K562 (cell line): ENCODE data around the gene FRMPD2. TPM values are rescaled to one million over a fixed set of nuclear protein-coding genes. Genes with fewer than 3 reads are reported as not detected.
A peak's percentile ranks its signal among the peaks of the same experiment; 100 is the strongest.

Experiments used
- ATAC-seq: fragments of 200-7000 bp; cut with Tn5 transposase; 3 replicates; pipeline ENCODE4 v1.9.1; 2020; ENCODE audit warnings: moderate library complexity
- BruUV-seq: library from RNA; stranded (reverse); fragments of 400-500 nt; replicated peaks from 2 replicates; lab custom pipeline; 2021; lab: Mats Ljungman, UMichigan
- CTCF ChIA-PET: fragments of 300-600 bp; formaldehyde crosslinking; extraction: SDS; loops from one replicate; lab custom pipeline; 2021; ENCODE audit warnings: low intra/inter-chr PET ratio; lab: Yijun Ruan, JAX
- POLR2A ChIA-PET: fragments of 300-600, 350-650 bp; sonication (Branson Sonifier 250); formaldehyde crosslinking; extraction: SDS; loops from one replicate; lab custom pipeline; 2021; ENCODE audit warnings: antibody characterized with exemption, inconsistent platforms; lab: Yijun Ruan, JAX
- DNase-seq, 4 experiments: peaks; one replicate each; pipeline versions ENCODE4 v3.0.0 to v3.0.0-alpha.2; 2011 to 2018; ENCODE audit warnings: low spot score in 3 of 4, mixed read lengths in 3 of 4; ENCODE audit errors: extremely low read depth in 1 of 4
- FAIRE-seq: peaks from 2 replicates; lab custom pipeline; 2011; peaks lifted over from hg19 to GRCh38; lab: Jason Lieb, UNC
- H2AFZ ChIP-seq: 2 replicates; pipeline ENCODE4 v1.6.0; 2011; ENCODE audit warnings: low read depth, low read length, control low read depth, inconsistent platforms
- H3K27ac ChIP-seq: fragments of 200-600 bp; 3 replicates; pipeline ENCODE4 v1.8.0; 2011; ENCODE audit warnings: low read depth, mild to moderate bottlenecking, control low read depth, inconsistent platforms, low read length, moderate library complexity, mixed read lengths; ENCODE audit errors: extremely low read depth
- H3K27me3 ChIP-seq, 2 experiments: fragments of 300-600 bp in 1 of 2; 2 replicates in 1 of 2; 3 replicates in 1 of 2; pipeline versions ENCODE4 v1.6.0 to v1.8.0; 2011; ENCODE audit warnings: inconsistent platforms in 2 of 2, low read length in 2 of 2, mild to moderate bottlenecking in 1 of 2, mixed read lengths in 1 of 2, moderate library complexity in 1 of 2; ENCODE audit not compliant: control insufficient read depth in 2 of 2, insufficient read depth in 2 of 2
- H3K36me3 ChIP-seq: fragments of 300-600 bp; 3 replicates; pipeline ENCODE4 v1.8.0; 2011; ENCODE audit warnings: mild to moderate bottlenecking, low read length, inconsistent platforms; ENCODE audit not compliant: control insufficient read depth, insufficient read depth
- H3K4me1 ChIP-seq, 2 experiments: fragments of 200-600 bp in 1 of 2; replicated peaks in 1 of 2; 2 replicates in 1 of 2; 3 replicates in 1 of 2; pipeline versions ENCODE4 v1.5.1 to v1.8.0; 2011; ENCODE audit warnings: inconsistent platforms in 2 of 2, low read length in 2 of 2, mild to moderate bottlenecking in 1 of 2, mixed read lengths in 1 of 2, moderate library complexity in 1 of 2; ENCODE audit not compliant: control insufficient read depth in 2 of 2, insufficient read depth in 2 of 2
- H3K4me2 ChIP-seq: 2 replicates; pipeline ENCODE4 v1.6.1; 2011; ENCODE audit warnings: low read length, control low read depth, inconsistent platforms, mixed read lengths; ENCODE audit not compliant: insufficient read depth
- H3K4me3 ChIP-seq: fragments of 200-600 bp; sonication (generic), shearing (Covaris generic); 2 replicates; pipeline ENCODE4 v1.5.1; 2016; ENCODE audit warnings: control low read depth, inconsistent platforms
- H3K79me2 ChIP-seq: fragments of 200-600 bp; 3 replicates; pipeline ENCODE4 v1.8.0; 2011; ENCODE audit warnings: low read length, inconsistent platforms; ENCODE audit not compliant: control insufficient read depth, insufficient read depth
- H3K9ac ChIP-seq, 2 experiments: 2 replicates each; pipeline versions ENCODE4 v1.6.0 to v1.6.1; 2011; ENCODE audit warnings: low read depth in 2 of 2, low read length in 2 of 2, control low read depth in 1 of 2, inconsistent platforms in 1 of 2, mild to moderate bottlenecking in 1 of 2, mixed read lengths in 1 of 2; ENCODE audit not compliant: insufficient read depth in 1 of 2
- H3K9me1 ChIP-seq: one replicate; pipeline ENCODE4 v1.6.0; 2011; ENCODE audit warnings: inconsistent platforms, mild to moderate bottlenecking, low read length, moderate library complexity; ENCODE audit not compliant: control insufficient read depth, insufficient read depth
- H3K9me3 ChIP-seq: replicated peaks from 2 replicates; pipeline ENCODE4 v1.5.1; 2011; ENCODE audit warnings: low read depth, low read length, inconsistent platforms; ENCODE audit not compliant: control insufficient read depth, insufficient read depth
- H4K20me1 ChIP-seq: replicated peaks from 2 replicates; pipeline ENCODE4 v1.6.1; 2011; ENCODE audit warnings: low read length, inconsistent platforms, mixed read lengths; ENCODE audit not compliant: control insufficient read depth, insufficient read depth
- CBFA2T3 ChIP-seq: fragments of 450-650 bp; IDR thresholded peaks from 2 replicates; pipeline ENCODE4 v1.6.1; 2017
- HNRNPLL ChIP-seq: fragments of 200-400 bp; formaldehyde crosslinking; IDR thresholded peaks from 2 replicates; pipeline ENCODE4 v1.6.1; 2017; ENCODE audit warnings: low read length, low read depth, mild to moderate bottlenecking; ENCODE audit not compliant: poor library complexity, severe bottlenecking
- WGBS: fragments of 100-300 bp; shearing (Covaris generic); methylation state at CpG from one replicate; pipeline ENCODE4 v1.1.6; 2016; ENCODE audit warnings: low coverage, mixed read lengths; ENCODE audit not compliant: insufficient coverage; ENCODE audit errors: missing lambda C conversion rate; 5-methylcytosine and 5-hydroxymethylcytosine counted together
- in situ Hi-C: fragments of 300-500 bp; cut with MboI; formaldehyde crosslinking; loops from 4 replicates; pipeline ENCODE4 v1.15.0; 2018; ENCODE audit warnings: inconsistent platforms, mixed read lengths
- intact Hi-C: fragments of 100-400 bp; cut with micrococcal nuclease; formaldehyde crosslinking; loops from 2 replicates; pipeline ENCODE4 v1.14.2; 2022
- polyA plus RNA-seq, 8 experiments: library from polyadenylated mRNA; depleted of rRNA in 4 of 8; stranded (reverse) in 5 of 8; unstranded in 3 of 8; fragments of >200 nt; fragmentation: Nextera tagmentation in 2 of 8; fragmentation: Illumina TruSeq in 1 of 8; extraction: Ambion mirVana in 2 of 8; extraction: Trizol in 1 of 8; gene quantifications; 2 replicates each; pipeline versions ENCODE4 v1.2.1 to v1.2.3, GENCODE V29; 2011 to 2014; ENCODE audit warnings: inconsistent platforms in 1 of 8, missing spikeins in 1 of 8
- total RNA-seq, 7 experiments: library from RNA; depleted of rRNA in 6 of 7; stranded (reverse); fragments of >200 nt in 6 of 7; fragmentation: Illumina TruSeq in 2 of 7; extraction: Trizol in 2 of 7; gene quantifications; 2 replicates each; pipeline versions ENCODE4 v1.2.1 to v1.2.3, GENCODE V29; 2011 to 2021; ENCODE audit warnings: low replicate concordance in 1 of 7
- TF ChIP-seq, protein P1 (sequence below), 3 experiments: IDR thresholded peaks in 2 of 3; conservative IDR thresholded peaks in 1 of 3; 2 replicates each; pipeline ENCODE4 v1.5.1; 2011 to 2012; ENCODE audit warnings: low read length in 3 of 3, mild to moderate bottlenecking in 3 of 3, control low read depth in 2 of 3, improper control_type of control experiment in 1 of 3, inconsistent platforms in 1 of 3, low read depth in 1 of 3, mixed read lengths in 1 of 3, moderate library complexity in 1 of 3; ENCODE audit not compliant: insufficient read depth in 2 of 3

The FRMPD2 gene
- total and polyA plus RNA-seq, 9 of the 15 experiments (the other 6 are each of a cell fraction or from before 2014, with no cell fraction given), result 0.12 to 0.95 (median 0.33) TPM

DNA sequence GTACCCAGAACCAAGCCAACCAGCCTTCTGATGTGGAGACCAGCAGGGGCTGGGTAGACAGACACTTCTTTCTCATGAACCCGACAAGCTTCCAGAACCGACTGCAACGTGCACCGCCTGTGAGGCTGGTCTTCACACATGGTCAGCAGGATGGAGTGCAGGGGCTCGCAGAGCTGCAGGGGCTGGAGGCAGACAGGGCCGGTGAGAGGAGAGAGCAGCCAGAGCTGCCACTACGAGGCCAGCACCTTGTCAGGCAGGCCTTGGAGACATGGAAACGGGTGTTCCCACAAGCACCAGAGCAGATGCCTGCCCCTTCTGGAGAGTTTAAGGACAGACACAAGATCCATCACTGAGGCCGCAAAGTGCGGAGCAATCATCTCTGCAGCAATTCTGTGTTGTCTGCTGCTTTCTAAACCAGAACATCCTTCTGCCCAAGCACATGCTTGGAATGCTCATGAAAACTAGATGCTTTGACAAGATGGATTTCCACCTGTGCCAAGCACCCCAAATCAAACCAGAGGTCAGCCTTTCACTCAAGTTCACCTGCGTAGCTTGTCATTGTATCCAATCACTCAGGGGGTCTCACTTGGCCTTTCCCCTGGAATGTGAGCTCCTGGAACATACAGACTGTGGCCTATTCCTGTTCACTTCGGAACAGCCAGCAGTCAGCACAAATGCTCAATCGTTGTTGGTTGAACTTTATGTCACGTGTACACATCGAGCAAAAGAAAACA lies 32.2 kb downstream of the FRMPD2 start:
- H3K27ac ChIP-seq, result no peak overlapping the region
- no peak overlapping the region for H3K4me3 ChIP-seq
- H4K20me1 ChIP-seq, result 0 out of 2 replicates have a peak, but pooled peaks cover 6% of the 10 kb centered on the region
- in situ Hi-C loops, result no loop called here
- TF ChIP-seq HNRNPLL, result peak; percentile 13
- TF ChIP-seq, protein P1, sequence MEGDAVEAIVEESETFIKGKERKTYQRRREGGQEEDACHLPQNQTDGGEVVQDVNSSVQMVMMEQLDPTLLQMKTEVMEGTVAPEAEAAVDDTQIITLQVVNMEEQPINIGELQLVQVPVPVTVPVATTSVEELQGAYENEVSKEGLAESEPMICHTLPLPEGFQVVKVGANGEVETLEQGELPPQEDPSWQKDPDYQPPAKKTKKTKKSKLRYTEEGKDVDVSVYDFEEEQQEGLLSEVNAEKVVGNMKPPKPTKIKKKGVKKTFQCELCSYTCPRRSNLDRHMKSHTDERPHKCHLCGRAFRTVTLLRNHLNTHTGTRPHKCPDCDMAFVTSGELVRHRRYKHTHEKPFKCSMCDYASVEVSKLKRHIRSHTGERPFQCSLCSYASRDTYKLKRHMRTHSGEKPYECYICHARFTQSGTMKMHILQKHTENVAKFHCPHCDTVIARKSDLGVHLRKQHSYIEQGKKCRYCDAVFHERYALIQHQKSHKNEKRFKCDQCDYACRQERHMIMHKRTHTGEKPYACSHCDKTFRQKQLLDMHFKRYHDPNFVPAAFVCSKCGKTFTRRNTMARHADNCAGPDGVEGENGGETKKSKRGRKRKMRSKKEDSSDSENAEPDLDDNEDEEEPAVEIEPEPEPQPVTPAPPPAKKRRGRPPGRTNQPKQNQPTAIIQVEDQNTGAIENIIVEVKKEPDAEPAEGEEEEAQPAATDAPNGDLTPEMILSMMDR (IDR thresholded peaks at IDR 0.05 in 2 of 3, conservative IDR thresholded peaks at IDR 0.05 in 1 of 3; ENCODE audit: insufficient read depth in 2 of 3, low read depth in 1 of 3, low read length in 3 of 3), result peak in 1 of 3 experiments; percentile 21; a peak in 1 of 6 replicates
- TF ChIP-seq CBFA2T3, result no peak
- H2AFZ ChIP-seq, result no peak overlapping the region
- FAIRE-seq, result no peak
- no peaks in the 10 kb centered on the region for H3K36me3 ChIP-seq
- no peak overlapping the region for H3K9ac ChIP-seq
- CTCF ChIA-PET, result no interaction called here
- no peaks in the 10 kb centered on the region for H3K4me1 ChIP-seq
- no TSS peak for BruUV-seq
- intact Hi-C loops, result no loop called here
- no peak for DNase-seq
- 2% methylated on average over 15 of the region's 15 CpGs for WGBS
- H3K9me3 ChIP-seq, result no peaks in the 10 kb centered on the region
- H3K79me2 ChIP-seq, result no peaks in the 10 kb centered on the region
- peaks cover 31 to 78% of the 10 kb centered on the region in 2 experiments for H3K27me3 ChIP-seq
- POLR2A ChIA-PET, result interaction anchor here (0.7 to 1.5 kb wide), 4 partner anchors 10 to 67 kb away, joined by 3 to 5 read pairs (median 3); no protein-coding TSS in a partner anchor
- ATAC-seq, result peak; percentile 60
- no peaks in the 10 kb centered on the region for H3K9me1 ChIP-seq
- no peak overlapping the region for H3K4me2 ChIP-seq
